ENCODE results near the gene PXN. TPM values are rescaled to one million over a fixed set of nuclear protein-coding genes. Genes with fewer than 3 reads are reported as not detected.
A peak's percentile ranks its signal among the peaks of the same experiment; 100 is the strongest.

Gene PXN
- total and polyA plus RNA-seq, 2 of the 13 experiments (the other 11 are each of a cell fraction or from before 2014, with no cell fraction given): 13.6 to 14.2 TPM

DNA sequence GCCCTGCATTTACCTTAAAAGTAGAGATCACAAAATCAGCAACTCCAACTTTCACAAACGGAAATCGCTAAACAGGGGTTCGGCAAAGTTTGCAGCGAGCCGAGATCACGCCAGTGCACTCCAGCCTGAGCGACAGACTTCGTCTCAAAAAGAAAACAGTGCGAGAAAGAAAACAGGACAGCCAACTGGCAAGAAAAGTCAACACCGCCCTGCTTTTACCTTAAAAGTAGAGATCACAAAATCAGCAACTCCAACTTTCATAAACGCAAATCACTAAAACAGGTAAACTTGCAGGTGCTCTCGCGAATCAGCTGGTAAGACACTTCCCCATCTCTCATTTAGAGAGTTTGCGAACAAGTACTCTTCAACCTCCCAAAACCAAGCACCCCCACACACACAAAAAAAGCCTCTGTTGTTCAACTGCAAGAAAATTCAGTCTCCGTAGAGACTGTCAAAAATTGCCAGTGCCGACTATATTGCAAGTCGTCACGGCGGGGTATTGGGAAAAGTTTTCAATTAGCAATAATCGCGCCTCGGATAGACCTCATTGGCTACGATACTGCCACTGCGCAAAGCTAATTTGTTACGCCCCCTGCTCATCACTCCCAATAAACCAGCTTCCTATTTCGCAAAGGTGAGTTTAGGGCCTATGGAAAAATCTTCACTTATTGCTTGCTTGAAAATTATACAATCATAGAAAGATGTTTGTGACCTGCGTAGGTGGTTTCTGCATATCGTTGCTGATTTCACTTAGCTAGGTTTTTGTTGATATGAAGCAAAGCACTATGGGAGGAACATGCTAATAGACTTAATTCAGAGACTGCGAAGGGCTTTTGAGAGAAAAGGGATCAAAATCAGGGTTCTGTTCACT, 27.4 kb upstream of the PXN start, which contains the start of gene RNU4-1 (continued):
- TF ChIP-seq ZMYM4 (CRISPR knock-in tag; IDR thresholded peaks at IDR 0.05): peak; percentile 42
- TF ChIP-seq RFXAP (CRISPR knock-in tag; IDR thresholded peaks at IDR 0.05; ENCODE audit: borderline replicate concordance): peak; percentile 58; the same call in 1 of the 2 replicates
- no peak for TF ChIP-seq PRPF4 (IDR thresholded peaks at IDR 0.05; ENCODE audit: low read depth, low read length, poor library complexity, severe bottlenecking)
- peak; percentile 61; the same call in 1 of the 2 replicates for TF ChIP-seq ZSCAN31 (CRISPR knock-in tag; IDR thresholded peaks at IDR 0.05; ENCODE audit: low read depth)
- TF ChIP-seq ZNF737 (CRISPR knock-in tag; IDR thresholded peaks at IDR 0.05; ENCODE audit: borderline replicate concordance): no peak
- no peak for TF ChIP-seq TCF7 (IDR thresholded peaks at IDR 0.05; ENCODE audit: low read depth)
- TF ChIP-seq GABPA (IDR thresholded peaks at IDR 0.05; ENCODE audit: low read depth, low read length): no peak
- TF ChIP-seq GABPA (CRISPR knock-in tag; IDR thresholded peaks at IDR 0.05; ENCODE audit: low read depth): peak; percentile 68
- TF ChIP-seq, protein P1, sequence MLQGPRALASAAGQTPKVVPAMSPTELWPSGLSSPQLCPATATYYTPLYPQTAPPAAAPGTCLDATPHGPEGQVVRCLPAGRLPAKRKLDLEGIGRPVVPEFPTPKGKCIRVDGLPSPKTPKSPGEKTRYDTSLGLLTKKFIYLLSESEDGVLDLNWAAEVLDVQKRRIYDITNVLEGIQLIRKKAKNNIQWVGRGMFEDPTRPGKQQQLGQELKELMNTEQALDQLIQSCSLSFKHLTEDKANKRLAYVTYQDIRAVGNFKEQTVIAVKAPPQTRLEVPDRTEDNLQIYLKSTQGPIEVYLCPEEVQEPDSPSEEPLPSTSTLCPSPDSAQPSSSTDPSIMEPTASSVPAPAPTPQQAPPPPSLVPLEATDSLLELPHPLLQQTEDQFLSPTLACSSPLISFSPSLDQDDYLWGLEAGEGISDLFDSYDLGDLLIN (CRISPR knock-in tag; IDR thresholded peaks at IDR 0.05; ENCODE audit: borderline replicate concordance): peak; percentile 64; the same call in 1 of the 2 replicates
- TF ChIP-seq, protein P2, sequence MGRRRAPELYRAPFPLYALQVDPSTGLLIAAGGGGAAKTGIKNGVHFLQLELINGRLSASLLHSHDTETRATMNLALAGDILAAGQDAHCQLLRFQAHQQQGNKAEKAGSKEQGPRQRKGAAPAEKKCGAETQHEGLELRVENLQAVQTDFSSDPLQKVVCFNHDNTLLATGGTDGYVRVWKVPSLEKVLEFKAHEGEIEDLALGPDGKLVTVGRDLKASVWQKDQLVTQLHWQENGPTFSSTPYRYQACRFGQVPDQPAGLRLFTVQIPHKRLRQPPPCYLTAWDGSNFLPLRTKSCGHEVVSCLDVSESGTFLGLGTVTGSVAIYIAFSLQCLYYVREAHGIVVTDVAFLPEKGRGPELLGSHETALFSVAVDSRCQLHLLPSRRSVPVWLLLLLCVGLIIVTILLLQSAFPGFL (CRISPR knock-in tag; IDR thresholded peaks at IDR 0.05): no peak
- no peak for TF ChIP-seq ZNF382 (CRISPR knock-in tag; IDR thresholded peaks at IDR 0.05; ENCODE audit: borderline replicate concordance)
- TF ChIP-seq, protein P3, sequence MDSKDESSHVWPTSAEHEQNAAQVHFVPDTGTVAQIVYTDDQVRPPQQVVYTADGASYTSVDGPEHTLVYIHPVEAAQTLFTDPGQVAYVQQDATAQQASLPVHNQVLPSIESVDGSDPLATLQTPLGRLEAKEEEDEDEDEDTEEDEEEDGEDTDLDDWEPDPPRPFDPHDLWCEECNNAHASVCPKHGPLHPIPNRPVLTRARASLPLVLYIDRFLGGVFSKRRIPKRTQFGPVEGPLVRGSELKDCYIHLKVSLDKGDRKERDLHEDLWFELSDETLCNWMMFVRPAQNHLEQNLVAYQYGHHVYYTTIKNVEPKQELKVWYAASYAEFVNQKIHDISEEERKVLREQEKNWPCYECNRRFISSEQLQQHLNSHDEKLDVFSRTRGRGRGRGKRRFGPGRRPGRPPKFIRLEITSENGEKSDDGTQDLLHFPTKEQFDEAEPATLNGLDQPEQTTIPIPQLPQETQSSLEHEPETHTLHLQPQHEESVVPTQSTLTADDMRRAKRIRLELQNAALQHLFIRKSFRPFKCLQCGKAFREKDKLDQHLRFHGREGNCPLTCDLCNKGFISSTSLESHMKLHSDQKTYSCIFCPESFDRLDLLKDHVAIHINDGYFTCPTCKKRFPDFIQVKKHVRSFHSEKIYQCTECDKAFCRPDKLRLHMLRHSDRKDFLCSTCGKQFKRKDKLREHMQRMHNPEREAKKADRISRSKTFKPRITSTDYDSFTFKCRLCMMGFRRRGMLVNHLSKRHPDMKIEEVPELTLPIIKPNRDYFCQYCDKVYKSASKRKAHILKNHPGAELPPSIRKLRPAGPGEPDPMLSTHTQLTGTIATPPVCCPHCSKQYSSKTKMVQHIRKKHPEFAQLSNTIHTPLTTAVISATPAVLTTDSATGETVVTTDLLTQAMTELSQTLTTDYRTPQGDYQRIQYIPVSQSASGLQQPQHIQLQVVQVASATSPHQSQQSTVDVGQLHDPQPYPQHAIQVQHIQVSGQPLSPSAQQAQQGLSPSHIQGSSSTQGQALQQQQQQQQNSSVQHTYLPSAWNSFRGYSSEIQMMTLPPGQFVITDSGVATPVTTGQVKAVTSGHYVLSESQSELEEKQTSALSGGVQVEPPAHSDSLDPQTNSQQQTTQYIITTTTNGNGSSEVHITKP (CRISPR knock-in tag; IDR thresholded peaks at IDR 0.05; ENCODE audit: low read depth): no peak
- TF ChIP-seq SAFB2 (CRISPR knock-in tag; IDR thresholded peaks at IDR 0.05; ENCODE audit: borderline replicate concordance, low read depth): peak; percentile 38; the same call in 1 of the 2 replicates
- TF ChIP-seq RAD51 (IDR thresholded peaks at IDR 0.05; ENCODE audit: borderline replicate concordance): no peak
- 0 out of 2 replicates have a peak, but pooled peaks have one; percentile 24 for TF ChIP-seq ARHGAP35 (CRISPR knock-in tag; IDR thresholded peaks at IDR 0.05; ENCODE audit: borderline replicate concordance)
- TF ChIP-seq, protein P4, sequence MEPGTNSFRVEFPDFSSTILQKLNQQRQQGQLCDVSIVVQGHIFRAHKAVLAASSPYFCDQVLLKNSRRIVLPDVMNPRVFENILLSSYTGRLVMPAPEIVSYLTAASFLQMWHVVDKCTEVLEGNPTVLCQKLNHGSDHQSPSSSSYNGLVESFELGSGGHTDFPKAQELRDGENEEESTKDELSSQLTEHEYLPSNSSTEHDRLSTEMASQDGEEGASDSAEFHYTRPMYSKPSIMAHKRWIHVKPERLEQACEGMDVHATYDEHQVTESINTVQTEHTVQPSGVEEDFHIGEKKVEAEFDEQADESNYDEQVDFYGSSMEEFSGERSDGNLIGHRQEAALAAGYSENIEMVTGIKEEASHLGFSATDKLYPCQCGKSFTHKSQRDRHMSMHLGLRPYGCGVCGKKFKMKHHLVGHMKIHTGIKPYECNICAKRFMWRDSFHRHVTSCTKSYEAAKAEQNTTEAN (CRISPR knock-in tag; conservative IDR thresholded peaks at IDR 0.05): 0 out of 2 replicates have a peak, but pooled peaks have one; percentile 58
- TF ChIP-seq RARA (CRISPR knock-in tag; IDR thresholded peaks at IDR 0.05): peak; percentile 41
- no peak for TF ChIP-seq WIZ (CRISPR knock-in tag; IDR thresholded peaks at IDR 0.05)
- peak; percentile 95 for TF ChIP-seq ZNF614 (CRISPR knock-in tag; IDR thresholded peaks at IDR 0.05; ENCODE audit: borderline replicate concordance)
- peak; percentile 23; the same call in 1 of the 2 replicates for TF ChIP-seq FOXC1 (CRISPR knock-in tag; IDR thresholded peaks at IDR 0.05; ENCODE audit: borderline replicate concordance)
- no peak for TF ChIP-seq ZBTB7B (CRISPR knock-in tag; IDR thresholded peaks at IDR 0.05)

All from HepG2 (cell line).